Astrocyte of the spinal cord (primary cell): ENCODE data around the gene SULT4A1.

Experiments
- DNase-seq: peaks from one replicate; pipeline ENCODE4 v3.0.0; 2011; ENCODE audit warnings: low read depth, low spot score
- H3K4me3 ChIP-seq: 2 replicates; pipeline ENCODE4 v1.5.1; 2011; ENCODE audit warnings: low read depth, mild to moderate bottlenecking, low read length, moderate library complexity
- CTCF ChIP-seq: IDR thresholded peaks from 2 replicates; pipeline ENCODE4 v1.5.1; 2012; ENCODE audit warnings: low read depth, mild to moderate bottlenecking, low read length, inconsistent platforms
- in situ Hi-C: cut with HindIII; loops from 2 replicates; pipeline ENCODE4 v1.10.0; 2017; ENCODE audit warnings: low sequenced_read_pairs

SULT4A1 gene

GRCh38 chr22:43827003-43827735, 35.1 kb downstream of the SULT4A1 start:
- no peak for DNase-seq
- H3K4me3 ChIP-seq: no peak overlapping the region
- TF ChIP-seq CTCF: no peak
- in situ Hi-C loops: no loop called here

- in situ Hi-C loops: no loop called here
- TF ChIP-seq CTCF: peak; percentile 27
- H3K4me3 ChIP-seq: no peak overlapping the region
- DNase-seq: peak; percentile 86
Observed at GRCh38 chr22:43826142-43827002, 35.9 kb downstream of the SULT4A1 start.

GRCh38 chr22:43825651-43826050, 36.7 kb downstream of the SULT4A1 start:
- no peak for TF ChIP-seq CTCF
- H3K4me3 ChIP-seq: no peak overlapping the region
- no peak for DNase-seq
- in situ Hi-C loops: no loop called here

- no peak for DNase-seq
- TF ChIP-seq CTCF: no peak
- in situ Hi-C loops: no loop called here
- no peak overlapping the region for H3K4me3 ChIP-seq
Observed at GRCh38 chr22:43824724-43825420, 37.4 kb downstream of the SULT4A1 start.

- no peak for TF ChIP-seq CTCF
Observed at GRCh38 chr22:43823911-43824665, 38.2 kb downstream of the SULT4A1 start.

More at GRCh38 chr22:43823911-43824665, 38.2 kb downstream of the SULT4A1 start:
- no peak for DNase-seq
- H3K4me3 ChIP-seq: no peak overlapping the region
- in situ Hi-C loops: no loop called here
